Measurements from ENCODE around the gene AUTS2. TPM values are rescaled to one million over a fixed set of nuclear protein-coding genes. Genes with fewer than 3 reads are reported as not detected.

The AUTS2 gene
- total and polyA plus RNA-seq, 9 of the 15 experiments (the other 6 are each of a cell fraction or from before 2014, with no cell fraction given), result 0.58 TPM; not detected in 8

- BruUV-seq (replicated peaks), result no TSS peak
- H3K4me2 ChIP-seq (ENCODE audit: insufficient read depth, low read length), result no peak overlapping the region
- no peaks in the 10 kb centered on the region for H3K4me1 ChIP-seq (replicated peaks in 1 of 2; ENCODE audit: control insufficient read depth in 2 of 2, insufficient read depth in 2 of 2, low read length in 2 of 2)
- FAIRE-seq (no peak), ATAC-seq (no peak), DNase-seq (ENCODE audit: extremely low read depth in 1 of 4, low spot score in 3 of 4) (no peak)
- H3K27me3 ChIP-seq (ENCODE audit: control insufficient read depth in 2 of 2, insufficient read depth in 2 of 2, low read length in 2 of 2), result no peaks in the 10 kb centered on the region
- H3K4me3 ChIP-seq, result no peak overlapping the region
- no peak overlapping the region for H2AFZ ChIP-seq (ENCODE audit: low read depth, low read length)
- ChIA-PET CTCF (ENCODE audit: low intra/inter-chr PET ratio) (no interaction called here), POLR2A (no interaction called here)
- no peaks in the 10 kb centered on the region for H3K36me3 ChIP-seq (ENCODE audit: control insufficient read depth, insufficient read depth, low read length)
- in situ Hi-C loops (cut with MboI), result no loop called here
- H3K9me1 ChIP-seq (ENCODE audit: control insufficient read depth, insufficient read depth, low read length), result no peaks in the 10 kb centered on the region
- 8% methylated on average over 7 of the region's 7 CpGs for WGBS (ENCODE audit: insufficient coverage, low coverage, missing lambda C conversion rate)
- no peaks in the 10 kb centered on the region for H3K9me3 ChIP-seq (replicated peaks; ENCODE audit: control insufficient read depth, insufficient read depth, low read depth, low read length)
- H3K9ac ChIP-seq (ENCODE audit: insufficient read depth in 1 of 2, low read depth in 2 of 2, low read length in 2 of 2), result no peak overlapping the region
- H3K27ac ChIP-seq (ENCODE audit: extremely low read depth, low read depth, low read length), result no peak overlapping the region
- H4K20me1 ChIP-seq (replicated peaks; ENCODE audit: control insufficient read depth, insufficient read depth, low read length), result no peaks in the 10 kb centered on the region
- no peaks in the 10 kb centered on the region for H3K79me2 ChIP-seq (ENCODE audit: control insufficient read depth, insufficient read depth, low read length)
- intact Hi-C loops (cut with micrococcal nuclease), result no loop called here
- TF ChIP-seq TBL1XR1 (IDR thresholded peaks at IDR 0.05; ENCODE audit: low read length in 2 of 2) (no peak), MAFG (tag; conservative IDR thresholded peaks at IDR 0.05) (no peak), ZBTB34 (CRISPR knock-in tag; IDR thresholded peaks at IDR 0.05) (no peak), SREBF2 (CRISPR knock-in tag; IDR thresholded peaks at IDR 0.05) (no peak), MAFK (IDR thresholded peaks at IDR 0.05; ENCODE audit: low read length) (no peak), HINFP (tag; conservative IDR thresholded peaks at IDR 0.05; ENCODE audit: low read depth) (no peak), ZNF384 (IDR thresholded peaks at IDR 0.05; ENCODE audit: low read depth, low read length) (no peak), XRCC3 (IDR thresholded peaks at IDR 0.05) (no peak), SMAD4 (CRISPR knock-in tag; conservative IDR thresholded peaks at IDR 0.05) (no peak), CBFB (CRISPR knock-in tag; IDR thresholded peaks at IDR 0.05) (no peak), COPS2 (conservative IDR thresholded peaks at IDR 0.05) (no peak), ZBTB2 (IDR thresholded peaks at IDR 0.05) (no peak), NR2C2 (CRISPR knock-in tag; IDR thresholded peaks at IDR 0.05) (no peak), NR2C2 (tag; IDR thresholded peaks at IDR 0.05) (no peak), HDAC8 (tag; IDR thresholded peaks at IDR 0.05) (no peak), GATAD2A (IDR thresholded peaks at IDR 0.05) (no peak), CTCFL (IDR thresholded peaks at IDR 0.05; ENCODE audit: borderline replicate concordance, insufficient read depth, low read depth, low read length, poor library complexity, severe bottlenecking) (no peak), MEIS2 (IDR thresholded peaks at IDR 0.05; ENCODE audit: partially characterized antibody) (no peak), BDP1 (IDR thresholded peaks at IDR 0.05; ENCODE audit: insufficient read depth, insufficient read length) (no peak)
Observed at GRCh38 chr7:70303309-70303708, 705.0 kb downstream of the AUTS2 start.
